ENCODE measurements around the gene SLC37A1. TPM values are rescaled to one million over a fixed set of nuclear protein-coding genes. Genes with fewer than 3 reads are reported as not detected.
A peak's percentile ranks its signal among the peaks of the same experiment; 100 is the strongest.

The SLC37A1 gene
- total and polyA plus RNA-seq, 10 donors: 6.9 to 31.4 (median 23.2) TPM

- Histone ChIP-seq H3K27ac (no peak overlapping the region), H3K9me3 (no peaks in the 10 kb centered on the region), H3K4me1 (peaks cover 0 to 2% (median 0%) of the 10 kb centered on the region in 6 donors), H3K4me3 (no peak overlapping the region), H3K27me3 (replicated peaks in 1 of 7) (no peaks in the 10 kb centered on the region), H3K36me3 (peaks cover 0 to 99% (median 63%) of the 10 kb centered on the region in 6 donors)
- WGBS, 5 donors: 87 to 92% (median 89%) methylated on average over 10 of the region's 10 CpGs
- intact Hi-C loops (cut with DNase I; ENCODE audit: low total_unique reads): loop anchor here (10.0 kb wide), 1 partner anchor 422 kb away; no protein-coding TSS in a partner anchor
- no peak for DNase-seq
- TF ChIP-seq POLR2A (IDR thresholded peaks at IDR 0.05): no peak
- TF ChIP-seq POLR2AphosphoS5 (IDR thresholded peaks at IDR 0.05): no peak
- TF ChIP-seq, protein P1, sequence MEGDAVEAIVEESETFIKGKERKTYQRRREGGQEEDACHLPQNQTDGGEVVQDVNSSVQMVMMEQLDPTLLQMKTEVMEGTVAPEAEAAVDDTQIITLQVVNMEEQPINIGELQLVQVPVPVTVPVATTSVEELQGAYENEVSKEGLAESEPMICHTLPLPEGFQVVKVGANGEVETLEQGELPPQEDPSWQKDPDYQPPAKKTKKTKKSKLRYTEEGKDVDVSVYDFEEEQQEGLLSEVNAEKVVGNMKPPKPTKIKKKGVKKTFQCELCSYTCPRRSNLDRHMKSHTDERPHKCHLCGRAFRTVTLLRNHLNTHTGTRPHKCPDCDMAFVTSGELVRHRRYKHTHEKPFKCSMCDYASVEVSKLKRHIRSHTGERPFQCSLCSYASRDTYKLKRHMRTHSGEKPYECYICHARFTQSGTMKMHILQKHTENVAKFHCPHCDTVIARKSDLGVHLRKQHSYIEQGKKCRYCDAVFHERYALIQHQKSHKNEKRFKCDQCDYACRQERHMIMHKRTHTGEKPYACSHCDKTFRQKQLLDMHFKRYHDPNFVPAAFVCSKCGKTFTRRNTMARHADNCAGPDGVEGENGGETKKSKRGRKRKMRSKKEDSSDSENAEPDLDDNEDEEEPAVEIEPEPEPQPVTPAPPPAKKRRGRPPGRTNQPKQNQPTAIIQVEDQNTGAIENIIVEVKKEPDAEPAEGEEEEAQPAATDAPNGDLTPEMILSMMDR (IDR thresholded peaks at IDR 0.05 in 8 of 11, conservative IDR thresholded peaks at IDR 0.05 in 3 of 11): no peak
Observed at GRCh38 chr21:42542596-42542995, 28.9 kb downstream of the SLC37A1 start.

GRCh38 chr21:42543106-42543847 lies 29.6 kb downstream of the SLC37A1 start:
- H3K36me3 ChIP-seq: peaks cover 0 to 100% (median 69%) of the 10 kb centered on the region in 6 donors
- H3K27ac ChIP-seq: no peak overlapping the region
- no peaks in the 10 kb centered on the region for H3K9me3 ChIP-seq
- H3K4me1 ChIP-seq: no peaks in the 10 kb centered on the region
- 91 to 98% (median 93%) methylated on average over 25 of the region's 25 CpGs for WGBS, 5 donors
- no peak for DNase-seq
- TF ChIP-seq POLR2AphosphoS5 (IDR thresholded peaks at IDR 0.05): peak in 1 of 3 donors; percentile 21
- TF ChIP-seq, protein P1 (IDR thresholded peaks at IDR 0.05 in 8 of 11, conservative IDR thresholded peaks at IDR 0.05 in 3 of 11): no peak
- no peak overlapping the region for H3K4me3 ChIP-seq
- H3K27me3 ChIP-seq (replicated peaks in 1 of 7): no peaks in the 10 kb centered on the region
- intact Hi-C loops (cut with DNase I; ENCODE audit: low total_unique reads): loop anchor here (10.0 kb wide), 1 partner anchor 422 kb away; no protein-coding TSS in a partner anchor

DNA sequence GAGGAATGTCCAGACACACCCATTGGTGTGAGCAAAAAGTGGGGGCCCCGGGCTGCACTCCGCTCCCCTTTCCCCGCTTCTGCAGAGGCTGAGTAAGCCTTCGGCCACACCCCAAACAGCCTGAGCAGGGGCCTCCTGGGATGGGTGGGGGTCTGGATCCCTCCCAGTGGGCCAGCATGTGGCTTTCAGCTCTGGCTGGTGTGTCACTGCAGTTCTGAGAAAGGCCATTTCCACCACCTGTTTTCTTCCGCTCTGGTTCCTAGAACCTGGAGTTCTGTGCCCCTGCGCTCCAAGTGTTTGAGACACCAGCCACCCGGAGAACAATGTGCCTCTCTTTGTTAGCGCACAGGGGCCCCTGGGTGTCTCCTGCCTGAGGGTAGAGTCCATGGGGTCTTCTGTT lies 30.9 kb downstream of the SLC37A1 start:
- intact Hi-C loops (cut with DNase I; ENCODE audit: low total_unique reads): loop anchor here (10.0 kb wide), 1 partner anchor 420 kb away; no protein-coding TSS in a partner anchor
- DNase-seq: no peak
- 94 to 99% (median 96%) methylated on average over 8 of the region's 8 CpGs for WGBS, 5 donors
- peaks cover 0 to 100% (median 80%) of the 10 kb centered on the region in 6 donors for H3K36me3 ChIP-seq
- no peak overlapping the region for H3K4me3 ChIP-seq
- no peak for TF ChIP-seq POLR2A (IDR thresholded peaks at IDR 0.05)
- TF ChIP-seq, protein P1 (IDR thresholded peaks at IDR 0.05 in 8 of 11, conservative IDR thresholded peaks at IDR 0.05 in 3 of 11): no peak
- TF ChIP-seq POLR2AphosphoS5 (IDR thresholded peaks at IDR 0.05): no peak
- no peaks in the 10 kb centered on the region for H3K9me3 ChIP-seq
- no peaks in the 10 kb centered on the region for H3K4me1 ChIP-seq
- no peak overlapping the region for H3K27ac ChIP-seq
- H3K27me3 ChIP-seq (replicated peaks in 1 of 7): no peaks in the 10 kb centered on the region

- TF ChIP-seq POLR2AphosphoS5 (IDR thresholded peaks at IDR 0.05): peak in 1 of 3 donors; percentile 6
- no peak for TF ChIP-seq POLR2A (IDR thresholded peaks at IDR 0.05)
- H3K27ac ChIP-seq: no peak overlapping the region
- peaks cover 0 to 100% (median 77%) of the 10 kb centered on the region in 6 donors for H3K36me3 ChIP-seq
- 79 to 88% (median 83%) methylated on average over 4 of the region's 4 CpGs for WGBS, 5 donors
- H3K9me3 ChIP-seq: no peaks in the 10 kb centered on the region
- intact Hi-C loops (cut with DNase I; ENCODE audit: low total_unique reads): loop anchor here (10.0 kb wide), 1 partner anchor 419 kb away; no protein-coding TSS in a partner anchor
- H3K27me3 ChIP-seq (replicated peaks in 1 of 7): no peaks in the 10 kb centered on the region
- H3K4me3 ChIP-seq: no peak overlapping the region
- H3K4me1 ChIP-seq: no peaks in the 10 kb centered on the region
- DNase-seq: peak; percentile 63
Observed at GRCh38 chr21:42545317-42545716, 31.7 kb downstream of the SLC37A1 start.

Data from spleen (tissue), 11 donors.